ENCODE measurements around the gene CSNK2A2. TPM values are rescaled to one million over a fixed set of nuclear protein-coding genes. Genes with fewer than 3 reads are reported as not detected.

Gene CSNK2A2
- total and polyA plus RNA-seq, 9 of the 15 experiments (the other 6 are each of a cell fraction or from before 2014, with no cell fraction given), result 20.8 to 109 (median 44.7) TPM

GRCh38 chr16:58243528-58244004 is 45.7 kb upstream of the CSNK2A2 start (continued):
- TF ChIP-seq, protein P1, sequence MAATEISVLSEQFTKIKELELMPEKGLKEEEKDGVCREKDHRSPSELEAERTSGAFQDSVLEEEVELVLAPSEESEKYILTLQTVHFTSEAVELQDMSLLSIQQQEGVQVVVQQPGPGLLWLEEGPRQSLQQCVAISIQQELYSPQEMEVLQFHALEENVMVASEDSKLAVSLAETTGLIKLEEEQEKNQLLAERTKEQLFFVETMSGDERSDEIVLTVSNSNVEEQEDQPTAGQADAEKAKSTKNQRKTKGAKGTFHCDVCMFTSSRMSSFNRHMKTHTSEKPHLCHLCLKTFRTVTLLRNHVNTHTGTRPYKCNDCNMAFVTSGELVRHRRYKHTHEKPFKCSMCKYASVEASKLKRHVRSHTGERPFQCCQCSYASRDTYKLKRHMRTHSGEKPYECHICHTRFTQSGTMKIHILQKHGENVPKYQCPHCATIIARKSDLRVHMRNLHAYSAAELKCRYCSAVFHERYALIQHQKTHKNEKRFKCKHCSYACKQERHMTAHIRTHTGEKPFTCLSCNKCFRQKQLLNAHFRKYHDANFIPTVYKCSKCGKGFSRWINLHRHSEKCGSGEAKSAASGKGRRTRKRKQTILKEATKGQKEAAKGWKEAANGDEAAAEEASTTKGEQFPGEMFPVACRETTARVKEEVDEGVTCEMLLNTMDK (IDR thresholded peaks at IDR 0.05; ENCODE audit: borderline replicate concordance, insufficient read depth, low read depth, low read length, poor library complexity, severe bottlenecking), result peak; percentile 10
- TF ChIP-seq, protein P2, sequence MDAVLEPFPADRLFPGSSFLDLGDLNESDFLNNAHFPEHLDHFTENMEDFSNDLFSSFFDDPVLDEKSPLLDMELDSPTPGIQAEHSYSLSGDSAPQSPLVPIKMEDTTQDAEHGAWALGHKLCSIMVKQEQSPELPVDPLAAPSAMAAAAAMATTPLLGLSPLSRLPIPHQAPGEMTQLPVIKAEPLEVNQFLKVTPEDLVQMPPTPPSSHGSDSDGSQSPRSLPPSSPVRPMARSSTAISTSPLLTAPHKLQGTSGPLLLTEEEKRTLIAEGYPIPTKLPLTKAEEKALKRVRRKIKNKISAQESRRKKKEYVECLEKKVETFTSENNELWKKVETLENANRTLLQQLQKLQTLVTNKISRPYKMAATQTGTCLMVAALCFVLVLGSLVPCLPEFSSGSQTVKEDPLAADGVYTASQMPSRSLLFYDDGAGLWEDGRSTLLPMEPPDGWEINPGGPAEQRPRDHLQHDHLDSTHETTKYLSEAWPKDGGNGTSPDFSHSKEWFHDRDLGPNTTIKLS (IDR thresholded peaks at IDR 0.05; ENCODE audit: borderline replicate concordance, low read depth), result 0 out of 2 replicates have a peak, but pooled peaks have one; percentile 19
- TF ChIP-seq CBFA2T3 (IDR thresholded peaks at IDR 0.05) (peak; percentile 73), DACH1 (IDR thresholded peaks at IDR 0.05; ENCODE audit: partially characterized antibody) (no peak), POLR2G (IDR thresholded peaks at IDR 0.05; ENCODE audit: low read depth, low read length) (no peak), ETV6 (IDR thresholded peaks at IDR 0.05; ENCODE audit: borderline replicate concordance in 1 of 2, low read depth in 2 of 2, low read length in 1 of 2) (no peak), ETV6 (CRISPR knock-in tag; IDR thresholded peaks at IDR 0.05; ENCODE audit: borderline replicate concordance) (no peak), MEF2A (IDR thresholded peaks at IDR 0.05; ENCODE audit: control insufficient read depth, low read depth, low read length) (no peak), HNRNPL (IDR thresholded peaks at IDR 0.05; ENCODE audit: low read depth, low read length) (no peak), TEAD4 (IDR thresholded peaks at IDR 0.05; ENCODE audit: low read length) (peak; percentile 57), TEAD4 (CRISPR knock-in tag; IDR thresholded peaks at IDR 0.05; ENCODE audit: borderline replicate concordance) (no peak), RBFOX2 (IDR thresholded peaks at IDR 0.05; ENCODE audit: low read depth, low read length) (no peak), IRF2 (CRISPR knock-in tag; IDR thresholded peaks at IDR 0.05) (no peak), PHF8 (IDR thresholded peaks at IDR 0.05; ENCODE audit: borderline replicate concordance, low read length) (no peak), NFATC3 (IDR thresholded peaks at IDR 0.05) (no peak), SMARCC2 (IDR thresholded peaks at IDR 0.05; ENCODE audit: low read depth) (peak; percentile 51; the same call in 1 of the 2 replicates), ZNF3 (CRISPR knock-in tag; IDR thresholded peaks at IDR 0.05) (no peak), FOS (IDR thresholded peaks at IDR 0.05; ENCODE audit: extremely low read depth, insufficient read length) (no peak), ZNF507 (tag; conservative IDR thresholded peaks at IDR 0.05) (no peak)
- TF ChIP-seq, protein P3, sequence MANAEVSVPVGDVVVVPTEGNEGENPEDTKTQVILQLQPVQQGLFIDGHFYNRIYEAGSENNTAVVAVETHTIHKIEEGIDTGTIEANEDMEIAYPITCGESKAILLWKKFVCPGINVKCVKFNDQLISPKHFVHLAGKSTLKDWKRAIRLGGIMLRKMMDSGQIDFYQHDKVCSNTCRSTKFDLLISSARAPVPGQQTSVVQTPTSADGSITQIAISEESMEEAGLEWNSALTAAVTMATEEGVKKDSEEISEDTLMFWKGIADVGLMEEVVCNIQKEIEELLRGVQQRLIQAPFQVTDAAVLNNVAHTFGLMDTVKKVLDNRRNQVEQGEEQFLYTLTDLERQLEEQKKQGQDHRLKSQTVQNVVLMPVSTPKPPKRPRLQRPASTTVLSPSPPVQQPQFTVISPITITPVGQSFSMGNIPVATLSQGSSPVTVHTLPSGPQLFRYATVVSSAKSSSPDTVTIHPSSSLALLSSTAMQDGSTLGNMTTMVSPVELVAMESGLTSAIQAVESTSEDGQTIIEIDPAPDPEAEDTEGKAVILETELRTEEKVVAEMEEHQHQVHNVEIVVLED (CRISPR knock-in tag; IDR thresholded peaks at IDR 0.05), result no peak
- TF ChIP-seq, protein P4, sequence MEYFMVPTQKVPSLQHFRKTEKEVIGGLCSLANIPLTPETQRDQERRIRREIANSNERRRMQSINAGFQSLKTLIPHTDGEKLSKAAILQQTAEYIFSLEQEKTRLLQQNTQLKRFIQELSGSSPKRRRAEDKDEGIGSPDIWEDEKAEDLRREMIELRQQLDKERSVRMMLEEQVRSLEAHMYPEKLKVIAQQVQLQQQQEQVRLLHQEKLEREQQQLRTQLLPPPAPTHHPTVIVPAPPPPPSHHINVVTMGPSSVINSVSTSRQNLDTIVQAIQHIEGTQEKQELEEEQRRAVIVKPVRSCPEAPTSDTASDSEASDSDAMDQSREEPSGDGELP (CRISPR knock-in tag; IDR thresholded peaks at IDR 0.05; ENCODE audit: borderline replicate concordance), result peak; percentile 29; the same call in 1 of the 2 replicates
- TF ChIP-seq, protein P5, sequence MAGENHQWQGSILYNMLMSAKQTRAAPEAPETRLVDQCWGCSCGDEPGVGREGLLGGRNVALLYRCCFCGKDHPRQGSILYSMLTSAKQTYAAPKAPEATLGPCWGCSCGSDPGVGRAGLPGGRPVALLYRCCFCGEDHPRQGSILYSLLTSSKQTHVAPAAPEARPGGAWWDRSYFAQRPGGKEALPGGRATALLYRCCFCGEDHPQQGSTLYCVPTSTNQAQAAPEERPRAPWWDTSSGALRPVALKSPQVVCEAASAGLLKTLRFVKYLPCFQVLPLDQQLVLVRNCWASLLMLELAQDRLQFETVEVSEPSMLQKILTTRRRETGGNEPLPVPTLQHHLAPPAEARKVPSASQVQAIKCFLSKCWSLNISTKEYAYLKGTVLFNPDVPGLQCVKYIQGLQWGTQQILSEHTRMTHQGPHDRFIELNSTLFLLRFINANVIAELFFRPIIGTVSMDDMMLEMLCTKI (IDR thresholded peaks at IDR 0.05; ENCODE audit: partially characterized antibody), result no peak

All from K562 (cell line).